AG10803 (cell line): ENCODE results near the gene MTA3.

ENCODE experiments used
- DNase-seq: peaks from one replicate; pipeline ENCODE4 v3.0.0; 2010; ENCODE audit warnings: low read depth
- H3K4me3 ChIP-seq: 2 replicates; pipeline ENCODE4 v1.5.1; 2011; ENCODE audit warnings: mild to moderate bottlenecking, low read length, control low read depth
- TF ChIP-seq, protein P1 (sequence below): conservative IDR thresholded peaks from 2 replicates; pipeline ENCODE4 v1.5.1; 2011; ENCODE audit warnings: mild to moderate bottlenecking, low read length, control low read depth, inconsistent platforms

MTA3 gene

DNA sequence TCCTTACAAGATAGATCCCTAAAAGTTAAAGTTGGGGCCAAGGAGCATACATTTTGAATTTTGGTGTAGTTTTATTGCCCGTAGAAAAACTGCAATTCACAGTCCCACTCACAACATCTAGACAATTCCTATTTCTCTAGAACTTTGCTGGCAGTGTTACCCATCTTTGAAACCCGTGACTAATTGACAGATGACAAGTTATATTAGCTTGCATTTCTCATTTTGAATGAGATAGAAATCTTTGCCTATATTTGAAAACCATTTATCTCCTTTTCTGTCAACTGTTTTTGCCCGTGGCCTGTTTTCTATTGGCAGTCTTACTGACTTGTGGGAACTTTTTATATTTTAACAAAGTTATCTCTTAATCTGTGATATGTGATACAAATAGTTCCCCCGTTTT, 145.5 kb downstream of the MTA3 start:
- TF ChIP-seq, protein P1, sequence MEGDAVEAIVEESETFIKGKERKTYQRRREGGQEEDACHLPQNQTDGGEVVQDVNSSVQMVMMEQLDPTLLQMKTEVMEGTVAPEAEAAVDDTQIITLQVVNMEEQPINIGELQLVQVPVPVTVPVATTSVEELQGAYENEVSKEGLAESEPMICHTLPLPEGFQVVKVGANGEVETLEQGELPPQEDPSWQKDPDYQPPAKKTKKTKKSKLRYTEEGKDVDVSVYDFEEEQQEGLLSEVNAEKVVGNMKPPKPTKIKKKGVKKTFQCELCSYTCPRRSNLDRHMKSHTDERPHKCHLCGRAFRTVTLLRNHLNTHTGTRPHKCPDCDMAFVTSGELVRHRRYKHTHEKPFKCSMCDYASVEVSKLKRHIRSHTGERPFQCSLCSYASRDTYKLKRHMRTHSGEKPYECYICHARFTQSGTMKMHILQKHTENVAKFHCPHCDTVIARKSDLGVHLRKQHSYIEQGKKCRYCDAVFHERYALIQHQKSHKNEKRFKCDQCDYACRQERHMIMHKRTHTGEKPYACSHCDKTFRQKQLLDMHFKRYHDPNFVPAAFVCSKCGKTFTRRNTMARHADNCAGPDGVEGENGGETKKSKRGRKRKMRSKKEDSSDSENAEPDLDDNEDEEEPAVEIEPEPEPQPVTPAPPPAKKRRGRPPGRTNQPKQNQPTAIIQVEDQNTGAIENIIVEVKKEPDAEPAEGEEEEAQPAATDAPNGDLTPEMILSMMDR = no peak
- DNase-seq = no peak
- H3K4me3 ChIP-seq = no peak overlapping the region

DNA sequence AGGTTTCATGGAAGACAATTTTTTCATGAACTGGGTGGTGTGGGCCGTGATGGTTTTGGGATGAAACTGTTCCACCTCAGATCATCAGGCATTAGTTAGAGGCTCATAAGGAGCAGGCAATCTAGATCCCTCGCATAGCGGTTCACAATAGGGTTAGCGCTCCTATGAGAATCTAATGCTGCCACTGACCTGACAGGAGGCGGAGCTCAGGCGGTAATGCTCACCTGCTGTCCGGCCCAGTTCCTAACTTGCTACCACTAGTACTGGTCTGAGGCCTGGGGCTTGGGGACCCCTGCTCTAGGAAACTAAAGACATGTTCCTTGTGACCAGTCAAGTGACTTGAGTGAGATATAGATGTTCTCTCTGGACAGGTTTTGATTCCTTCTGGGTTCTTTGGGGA, 146.3 kb downstream of the MTA3 start:
- TF ChIP-seq, protein P1 = no peak
- no peak for DNase-seq
- no peak overlapping the region for H3K4me3 ChIP-seq

DNA sequence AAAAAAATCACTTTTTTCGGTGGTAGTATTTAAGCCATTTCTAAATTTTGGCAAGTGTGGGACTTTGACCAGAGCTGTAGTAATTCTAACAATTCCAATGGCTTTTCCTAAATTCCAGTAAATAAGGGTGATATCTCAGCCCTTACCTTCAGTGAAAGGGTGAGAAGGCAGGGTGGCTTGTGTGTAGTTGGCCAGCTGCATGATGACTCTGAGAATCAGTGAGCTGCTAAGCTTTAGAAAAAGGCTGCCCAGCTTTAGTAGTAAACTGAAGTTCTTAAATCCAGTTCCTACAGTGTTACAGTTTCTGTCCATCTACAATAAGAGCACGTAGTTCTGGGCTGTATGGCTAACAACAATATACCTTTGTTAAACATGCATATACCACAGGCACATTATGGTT, 153.5 kb downstream of the MTA3 start:
- H3K4me3 ChIP-seq = no peak overlapping the region
- DNase-seq = no peak
- TF ChIP-seq, protein P1 = no peak

DNA sequence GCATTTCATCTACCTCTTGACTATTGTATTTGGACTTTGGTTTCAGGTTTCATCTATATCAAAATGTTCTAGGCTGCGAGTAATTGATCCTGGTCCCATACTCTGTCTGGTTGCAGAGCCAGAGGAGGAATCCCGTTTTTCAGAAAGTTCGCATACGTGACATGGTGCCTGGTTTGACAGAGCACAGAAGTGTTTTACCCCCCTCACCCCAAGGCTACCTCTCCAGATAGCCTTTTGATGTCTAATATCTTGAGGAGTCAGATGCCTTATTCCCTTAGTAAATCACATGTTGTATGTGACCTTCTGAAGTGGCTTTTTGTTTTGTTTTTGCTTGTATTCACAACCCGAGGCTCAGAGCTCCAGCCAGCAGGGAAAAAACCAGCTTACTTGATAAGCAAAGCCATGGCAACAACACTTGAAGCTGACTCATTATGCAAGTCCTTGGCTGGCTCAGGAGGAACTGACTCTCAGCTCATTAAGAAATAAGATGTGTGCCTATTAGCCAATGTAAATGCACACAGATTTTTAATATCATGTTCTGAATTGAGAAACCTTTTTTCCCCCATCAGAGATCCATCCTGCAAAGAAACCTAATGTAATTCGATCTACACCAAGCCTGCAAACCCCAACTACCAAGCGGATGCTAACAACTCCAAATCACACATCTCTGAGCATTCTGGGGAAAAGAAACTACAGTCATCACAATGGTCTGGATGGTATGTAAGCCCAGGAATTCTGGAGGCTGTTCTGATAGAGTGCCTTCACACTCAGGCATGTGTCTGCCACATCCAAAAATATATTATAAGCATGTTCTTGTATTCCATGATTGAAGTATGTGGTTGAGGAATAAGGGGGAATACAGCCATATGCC, 154.1 kb downstream of the MTA3 start:
- no peak overlapping the region for H3K4me3 ChIP-seq
- TF ChIP-seq, protein P1 = no peak
- DNase-seq = peak; percentile 92

DNA sequence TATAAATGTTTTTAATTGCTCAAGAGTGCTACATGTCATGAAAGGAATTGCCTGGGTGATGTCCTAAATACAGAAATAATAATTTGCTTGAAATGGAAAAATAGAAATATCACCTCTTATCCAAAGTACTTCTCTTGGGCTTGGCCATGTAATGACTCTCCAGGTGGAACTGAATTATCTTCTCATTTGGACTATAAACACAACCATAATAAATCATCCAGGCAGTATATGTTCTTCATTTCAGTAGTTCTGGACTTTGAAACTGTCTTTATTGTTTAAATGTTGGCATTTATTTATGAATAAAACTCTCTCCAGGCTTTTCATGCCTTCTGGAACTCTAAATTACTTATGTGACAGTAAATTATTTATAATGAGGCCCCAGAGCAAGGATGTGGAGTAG, 155.0 kb downstream of the MTA3 start:
- no peak for DNase-seq
- no peak overlapping the region for H3K4me3 ChIP-seq
- TF ChIP-seq, protein P1 = no peak

DNA sequence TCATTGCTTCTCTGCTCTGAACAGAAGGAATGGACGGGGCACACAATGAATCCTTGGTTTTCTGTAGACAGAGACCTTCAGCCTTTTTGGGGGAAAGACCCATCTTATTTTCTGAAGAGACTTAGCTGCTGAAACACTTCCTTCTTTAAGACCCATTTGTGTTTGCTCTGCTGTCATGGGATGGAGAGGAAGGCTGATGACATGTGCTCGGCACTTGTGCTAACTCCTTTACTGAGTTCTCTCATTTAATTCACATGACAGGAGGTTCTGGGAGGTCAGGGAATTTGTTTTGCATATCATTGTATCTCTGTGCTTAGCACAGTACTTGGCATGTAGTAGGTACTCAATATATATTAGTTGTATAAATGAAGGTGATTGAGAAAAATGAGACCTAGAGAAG, 156.5 kb downstream of the MTA3 start:
- TF ChIP-seq, protein P1 = no peak
- no peak overlapping the region for H3K4me3 ChIP-seq
- no peak for DNase-seq

DNA sequence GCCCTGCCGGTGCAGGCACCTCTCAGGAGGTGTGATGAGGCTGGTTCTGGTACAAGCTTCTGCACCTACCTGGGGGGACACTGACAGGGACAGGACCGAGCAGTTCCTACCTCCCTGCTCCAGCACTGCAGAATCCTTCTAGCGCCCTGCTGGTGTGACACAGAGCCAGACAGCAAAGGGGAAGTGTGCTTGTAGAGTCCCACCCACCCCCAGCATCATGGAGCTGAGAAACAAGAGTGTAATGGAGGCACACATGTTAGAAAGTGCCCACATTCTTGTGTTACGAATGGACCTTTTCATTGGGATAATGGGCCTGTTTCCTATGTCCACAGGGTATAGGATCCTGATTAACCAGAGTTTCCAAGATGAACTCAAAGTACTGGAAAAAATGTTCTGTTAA, 157.2 kb downstream of the MTA3 start:
- TF ChIP-seq, protein P1 = no peak
- no peak overlapping the region for H3K4me3 ChIP-seq
- DNase-seq = peak; percentile 13
